ENCODE data around the gene FARSA.
"Not testable (repeated sequence)": the region's sequence is repeated elsewhere in the genome, so short reads cannot be mapped to it uniquely, and the experiment has no call there.

The FARSA gene

DNA sequence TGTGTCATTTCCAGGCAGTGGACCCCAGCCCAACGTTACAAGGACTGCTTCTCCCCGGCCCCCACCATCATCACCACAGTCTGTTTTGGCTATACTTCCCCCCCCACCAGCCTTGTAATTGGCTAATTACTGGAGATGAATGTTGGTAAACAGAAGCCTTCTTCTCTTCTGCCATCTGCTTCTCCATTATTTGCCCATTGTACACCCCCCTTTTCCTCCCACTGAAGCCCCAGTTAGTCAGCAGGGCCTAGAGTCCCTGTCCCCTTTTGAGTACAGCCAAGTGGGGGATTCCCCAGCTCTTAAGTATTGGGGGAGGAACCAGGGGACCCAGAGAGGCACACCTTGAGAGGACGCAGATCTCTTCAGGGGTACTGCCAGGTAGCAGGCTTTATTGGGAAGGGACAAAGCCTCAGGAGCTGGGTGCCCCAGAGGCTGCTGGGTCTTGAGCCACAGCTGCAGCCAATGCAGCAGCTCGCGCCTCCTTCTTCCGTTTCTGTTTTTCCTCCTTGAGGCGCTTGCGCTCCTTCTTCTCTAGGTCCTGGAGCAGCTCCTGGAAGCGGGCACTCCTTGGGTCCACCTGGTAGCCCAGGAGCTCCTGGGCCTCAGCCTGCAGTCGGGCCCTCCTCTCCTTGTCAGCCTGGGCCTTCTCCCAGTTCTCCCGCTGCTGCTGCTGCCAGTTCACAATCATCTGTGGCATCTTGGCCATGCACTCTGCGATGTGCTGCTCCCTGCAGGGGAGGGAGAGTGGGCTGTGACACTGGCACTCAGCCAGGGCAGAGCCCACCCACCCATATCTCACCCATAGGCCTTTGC, 20.5 kb upstream of the FARSA start:
- no peak for DNase-seq (ENCODE audit: low read depth in 2 of 2)

DNA sequence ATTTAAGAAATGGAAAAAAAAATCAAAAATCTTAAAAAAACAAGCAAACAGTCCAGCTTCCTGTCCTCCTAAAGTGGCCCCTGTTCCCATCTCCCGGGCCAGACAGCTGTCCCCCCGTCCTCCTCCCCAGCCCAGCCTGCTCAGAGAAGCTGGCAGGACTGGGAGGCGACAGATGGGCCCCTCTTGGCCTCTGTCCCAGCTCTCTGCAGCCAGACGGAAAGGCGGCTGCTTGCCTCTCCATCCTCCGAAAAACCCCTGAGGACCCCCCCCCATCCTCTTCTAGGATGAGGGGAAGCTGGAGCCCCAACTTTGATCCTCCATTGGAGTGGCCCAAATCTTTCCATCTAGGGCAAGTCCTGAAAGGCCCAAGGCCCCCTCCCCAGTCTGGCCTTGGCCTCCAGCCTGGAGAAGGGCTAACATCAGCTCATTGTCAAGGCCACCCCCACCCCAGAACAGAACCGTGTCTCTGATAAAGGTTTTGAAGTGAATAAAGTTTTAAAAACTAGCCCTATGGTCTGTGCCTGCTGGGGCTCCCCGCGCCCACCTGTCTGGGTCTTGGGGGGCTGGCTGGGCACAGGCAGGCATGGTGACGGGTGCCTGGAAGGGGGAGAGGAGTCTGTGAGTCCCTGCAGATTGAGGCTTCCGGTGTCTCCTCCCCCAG, 19.8 kb upstream of the FARSA start:
- DNase-seq (ENCODE audit: low read depth in 2 of 2) = no peak

DNA sequence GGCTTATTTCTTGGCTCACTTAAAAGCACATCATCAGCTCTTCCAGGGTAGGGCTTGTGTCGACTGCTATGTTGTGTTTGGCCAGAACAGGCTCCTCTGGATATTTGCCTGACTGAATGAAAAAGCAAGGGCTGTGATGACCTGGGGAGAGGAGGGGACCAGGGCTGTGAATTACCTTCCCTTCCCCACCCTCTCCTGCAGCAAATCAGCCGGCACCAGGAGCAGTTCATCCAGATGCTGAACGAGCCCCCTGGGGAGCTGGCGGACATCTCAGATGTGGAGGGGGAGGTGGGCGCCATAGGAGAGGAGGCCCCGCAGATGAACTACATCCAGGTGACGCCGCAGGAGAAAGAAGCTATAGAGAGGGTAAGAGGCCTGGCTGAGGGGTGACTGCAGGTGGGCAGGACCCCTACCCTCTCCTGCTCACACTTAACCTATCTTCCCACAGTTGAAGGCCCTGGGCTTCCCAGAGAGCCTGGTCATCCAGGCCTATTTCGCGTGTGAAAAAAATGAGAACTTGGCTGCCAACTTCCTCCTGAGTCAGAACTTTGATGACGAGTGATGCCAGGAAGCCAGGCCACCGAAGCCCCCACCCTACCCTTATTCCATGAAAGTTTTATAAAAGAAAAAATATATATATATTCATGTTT, 19.1 kb upstream of the FARSA start:
- no peak for DNase-seq (ENCODE audit: low read depth in 2 of 2)

DNA sequence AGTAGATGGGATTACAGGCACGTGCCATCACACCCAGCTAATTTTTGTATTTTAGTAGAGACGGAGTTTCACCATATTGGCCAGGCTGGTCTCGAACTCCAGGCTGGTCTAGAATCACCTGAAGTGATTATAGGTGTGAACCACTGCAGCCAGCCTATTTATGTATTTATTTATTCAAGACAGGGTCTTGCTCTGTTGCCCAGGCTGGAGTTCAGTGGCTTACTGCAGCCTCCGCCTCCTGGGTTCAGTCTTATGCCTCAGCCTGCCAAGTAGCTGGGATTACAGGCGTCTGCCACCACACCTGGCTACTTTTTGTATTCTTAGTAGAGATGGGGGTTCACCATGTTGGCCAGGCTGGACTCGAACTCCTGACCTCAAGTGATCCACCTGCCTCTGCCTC, 18.5 kb upstream of the FARSA start:
- not testable (repeated sequence) for DNase-seq (ENCODE audit: low read depth in 2 of 2)

DNA sequence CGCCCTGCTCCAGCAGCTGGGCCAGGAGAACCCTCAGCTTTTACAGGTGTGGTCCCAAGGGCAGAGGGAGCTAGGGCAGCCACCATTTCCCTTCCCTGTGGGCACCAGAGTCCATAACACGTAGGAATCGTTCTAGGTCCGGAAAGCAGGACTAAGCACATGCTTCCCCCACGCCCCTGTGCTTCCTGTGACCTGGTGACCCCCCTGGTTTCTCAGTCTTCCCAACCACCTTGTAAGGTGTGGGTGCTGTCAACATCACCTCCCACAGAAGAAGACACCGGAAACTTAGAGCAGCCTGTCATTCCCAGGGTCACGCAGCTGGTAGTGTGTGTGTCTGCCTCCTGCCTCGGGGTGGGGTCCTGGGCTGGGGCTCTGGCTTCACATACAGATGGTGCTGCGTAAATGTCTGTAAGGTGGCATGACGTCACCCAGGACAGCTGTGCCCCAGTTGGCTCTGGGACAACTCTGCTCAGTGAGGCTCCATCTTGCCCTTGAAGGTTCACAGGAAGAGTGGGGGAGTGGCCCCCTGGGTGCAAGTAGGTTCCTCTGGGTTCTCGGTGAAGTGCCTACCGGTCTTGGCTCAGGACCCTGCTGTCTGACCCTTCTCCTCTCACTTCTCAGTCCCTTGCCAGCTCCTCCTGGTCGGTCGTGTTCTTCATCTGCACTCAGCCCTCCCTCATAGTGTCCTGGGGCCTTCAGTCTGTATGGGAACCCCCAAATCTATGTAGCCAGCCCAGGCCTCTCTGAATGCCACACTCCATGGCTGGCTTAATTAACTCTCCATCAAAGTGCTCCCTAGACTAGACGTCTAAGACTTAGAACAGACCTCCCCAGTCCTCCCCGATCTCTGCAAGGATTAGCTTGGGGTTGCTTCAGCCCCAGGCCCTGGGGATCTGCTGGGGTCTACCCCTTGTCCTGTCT, 16.1 kb upstream of the FARSA start:
- DNase-seq (ENCODE audit: low read depth in 2 of 2) = no peak

DNA sequence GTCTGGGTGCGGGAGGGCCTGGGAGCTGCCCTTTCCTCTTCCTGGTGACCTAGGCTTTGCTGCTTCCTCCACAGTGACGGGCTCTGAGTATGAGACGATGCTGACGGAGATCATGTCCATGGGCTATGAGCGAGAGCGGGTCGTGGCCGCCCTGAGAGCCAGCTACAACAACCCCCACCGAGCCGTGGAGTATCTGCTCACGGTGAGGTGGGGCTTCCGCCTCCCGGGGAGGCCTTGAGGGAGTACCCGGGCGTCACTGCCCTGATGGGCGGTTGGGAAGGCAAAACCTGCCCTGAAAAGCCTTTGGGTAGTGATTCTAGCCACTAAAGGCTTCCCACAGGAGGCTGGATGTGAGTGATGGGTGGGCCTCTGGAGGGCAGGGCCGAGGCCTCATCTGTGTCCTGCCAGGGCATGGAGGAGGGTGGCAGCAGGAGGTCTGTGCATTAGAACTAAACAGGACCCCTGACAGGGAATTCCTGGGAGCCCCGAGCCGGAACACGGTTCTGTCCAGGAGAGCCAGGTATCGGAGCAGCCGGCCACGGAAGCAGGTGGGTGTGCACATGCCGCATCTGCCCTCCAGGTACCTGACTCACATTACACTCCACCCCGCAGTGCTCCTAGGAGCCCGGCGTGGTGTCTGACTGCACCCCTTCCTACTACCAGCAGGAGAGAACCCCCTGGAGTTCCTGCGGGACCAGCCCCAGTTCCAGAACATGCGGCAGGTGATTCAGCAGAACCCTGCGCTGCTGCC, 15.3 kb upstream of the FARSA start:
- DNase-seq (ENCODE audit: low read depth in 2 of 2) = no peak

DNA sequence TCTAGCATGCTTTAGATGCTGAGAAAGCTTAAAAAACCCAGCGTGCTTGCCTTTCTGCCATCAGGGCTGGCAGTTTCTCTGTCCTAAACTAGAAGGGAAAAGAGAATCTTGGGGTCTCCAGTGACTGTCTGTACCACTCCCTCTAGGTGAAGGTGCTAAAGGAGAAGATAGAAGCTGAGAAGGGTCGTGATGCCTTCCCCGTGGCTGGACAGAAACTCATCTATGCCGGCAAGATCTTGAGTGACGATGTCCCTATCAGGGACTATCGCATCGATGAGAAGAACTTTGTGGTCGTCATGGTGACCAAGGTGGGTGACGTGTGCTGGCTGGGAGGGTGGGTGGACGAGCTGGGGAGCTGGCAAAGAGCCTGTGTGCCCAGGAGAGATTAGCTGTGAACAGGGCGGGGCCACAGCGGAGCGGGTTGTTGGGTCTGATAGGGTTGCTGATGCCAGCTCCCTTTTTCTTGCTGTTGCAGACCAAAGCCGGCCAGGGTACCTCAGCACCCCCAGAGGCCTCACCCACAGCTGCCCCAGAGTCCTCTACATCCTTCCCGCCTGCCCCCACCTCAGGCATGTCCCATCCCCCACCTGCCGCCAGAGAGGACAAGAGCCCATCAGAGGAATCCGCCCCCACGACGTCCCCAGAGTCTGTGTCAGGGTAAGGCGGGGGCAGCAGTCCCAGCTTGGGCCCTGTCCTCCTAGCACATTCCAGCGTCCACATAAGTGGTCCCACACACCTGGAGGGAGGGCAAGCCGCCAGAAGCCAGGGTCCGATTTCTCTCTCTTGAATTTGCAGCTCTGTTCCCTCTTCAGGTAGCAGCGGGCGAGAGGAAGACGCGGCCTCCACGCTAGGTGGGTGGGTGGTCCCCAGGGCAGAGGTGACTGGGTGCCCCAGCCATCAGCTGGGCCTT, 14.4 kb upstream of the FARSA start:
- no peak for DNase-seq (ENCODE audit: low read depth in 2 of 2)

DNA sequence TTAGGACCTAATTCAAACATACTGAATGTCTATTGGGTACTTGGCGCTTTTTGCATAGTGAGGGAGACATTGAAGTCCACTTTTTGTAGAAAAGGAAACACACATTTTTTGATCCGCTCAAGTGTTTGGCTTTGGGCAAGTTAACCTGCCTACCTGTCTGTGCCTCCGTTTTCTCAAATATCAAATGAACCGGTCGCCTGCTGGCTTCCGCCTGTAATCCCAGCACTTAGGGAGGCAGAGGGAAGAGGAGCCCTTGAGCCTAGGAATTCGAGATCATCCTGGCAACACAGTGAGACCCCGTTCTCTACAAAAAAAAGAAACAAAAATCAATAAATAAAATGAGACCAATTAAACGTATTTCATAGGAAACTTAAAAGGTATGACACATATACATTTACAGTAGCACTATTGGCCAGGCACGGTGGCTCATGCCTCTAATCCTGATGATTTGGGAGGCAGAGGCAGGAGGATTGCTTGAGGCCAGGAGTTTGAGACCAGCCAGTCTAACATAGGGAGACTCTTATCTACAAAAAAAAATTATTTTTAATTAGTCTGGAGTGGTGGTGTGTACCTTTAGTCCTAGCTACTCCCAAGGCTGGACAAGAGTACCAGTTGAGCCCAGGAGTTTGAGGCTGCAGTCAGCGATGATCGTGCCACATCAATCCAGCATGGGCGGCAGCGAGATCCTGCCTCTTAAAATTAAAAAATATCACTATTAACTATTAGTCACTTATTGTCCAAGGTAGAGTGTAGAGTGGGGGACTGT, 13.4 kb upstream of the FARSA start:
- no peak for DNase-seq (ENCODE audit: low read depth in 2 of 2)

DNA sequence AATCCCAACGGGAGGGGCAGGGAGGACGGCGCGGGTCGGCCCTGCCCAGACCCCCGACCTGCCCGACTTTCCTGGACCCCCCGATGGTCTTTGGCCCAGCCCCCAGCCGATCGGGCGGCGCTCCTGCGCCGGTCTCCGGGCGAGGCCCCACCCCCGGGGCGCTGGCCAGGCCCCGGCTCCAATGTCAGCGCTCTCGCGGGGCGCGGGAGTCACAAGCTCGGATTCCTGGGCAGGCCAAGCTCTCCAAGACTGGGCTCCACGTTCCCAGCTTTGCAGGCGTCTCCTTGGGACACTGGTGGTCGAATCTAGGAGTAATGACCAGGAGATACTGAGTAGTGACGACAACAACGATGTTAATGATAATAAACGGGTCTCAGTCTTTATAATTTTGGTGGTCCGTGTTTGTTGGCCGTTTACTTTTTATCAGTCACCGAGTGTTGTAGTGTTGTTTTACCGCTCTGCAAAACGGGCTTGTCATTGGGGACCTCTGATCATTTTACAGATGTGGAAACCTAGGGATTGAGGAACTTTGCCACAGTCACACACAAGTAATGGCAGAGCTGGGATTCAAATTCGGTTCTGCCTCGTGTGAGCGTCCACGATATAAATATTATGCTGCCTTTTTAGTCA, 12.7 kb upstream of the FARSA start:
- peak; percentile 31 to 36 for DNase-seq (ENCODE audit: low read depth in 2 of 2)

DNA sequence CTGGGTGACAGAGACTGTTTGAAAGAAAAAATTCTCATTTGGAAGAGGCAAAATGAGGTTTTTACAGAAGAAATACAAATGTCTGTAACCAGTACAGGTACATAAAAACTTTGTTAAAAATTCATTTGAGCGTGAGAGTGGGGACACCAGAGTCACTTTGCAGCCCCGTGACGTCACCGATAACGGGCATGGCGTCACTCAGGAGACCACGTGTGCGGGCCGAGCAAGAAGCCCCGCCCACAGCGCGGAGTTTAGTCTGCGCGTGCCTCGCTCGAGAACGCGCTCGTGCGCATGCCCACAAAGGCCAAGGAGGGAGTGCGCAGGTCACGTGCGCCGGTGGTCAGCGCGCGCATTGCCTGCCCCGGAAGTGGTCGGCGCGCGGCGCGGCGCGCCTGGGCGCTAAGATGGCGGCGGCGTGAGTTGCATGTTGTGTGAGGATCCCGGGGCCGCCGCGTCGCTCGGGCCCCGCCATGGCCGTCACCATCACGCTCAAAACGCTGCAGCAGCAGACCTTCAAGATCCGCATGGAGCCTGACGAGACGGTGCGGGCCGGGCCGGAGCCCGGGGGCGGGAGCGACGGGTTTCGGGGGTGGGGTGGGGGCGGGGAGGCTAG, 12.1 kb upstream of the FARSA start, which contains the start of gene RAD23A:
TSS of gene RAD23A (plus strand) at position 384 of the 613 bp plus-strand sequence. CDS start at position 471, 87 bp downstream.
- peak; percentile 97 to 98 for DNase-seq (ENCODE audit: low read depth in 2 of 2)

DNA sequence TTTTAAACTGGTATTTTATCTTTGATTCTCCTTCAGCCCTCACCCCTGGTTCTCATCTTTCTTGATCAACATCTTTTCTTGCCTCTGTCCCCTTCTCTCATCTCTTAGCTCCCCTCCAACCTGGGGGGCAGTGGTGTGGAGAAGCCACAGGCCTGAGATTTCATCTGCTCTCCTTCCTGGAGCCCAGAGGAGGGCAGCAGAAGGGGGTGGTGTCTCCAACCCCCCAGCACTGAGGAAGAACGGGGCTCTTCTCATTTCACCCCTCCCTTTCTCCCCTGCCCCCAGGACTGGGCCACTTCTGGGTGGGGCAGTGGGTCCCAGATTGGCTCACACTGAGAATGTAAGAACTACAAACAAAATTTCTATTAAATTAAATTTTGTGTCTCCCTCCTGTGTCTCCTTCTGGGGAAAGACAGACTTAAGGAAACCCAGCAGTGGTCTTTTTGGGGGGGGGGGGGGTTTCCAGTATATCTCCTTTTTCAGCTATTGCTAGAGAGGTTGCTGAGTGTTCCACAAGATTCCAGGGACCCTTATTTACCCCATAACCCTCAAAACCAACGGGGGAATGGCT, 10.7 kb upstream of the FARSA start:
- DNase-seq (ENCODE audit: low read depth in 2 of 2) = no peak

DNA sequence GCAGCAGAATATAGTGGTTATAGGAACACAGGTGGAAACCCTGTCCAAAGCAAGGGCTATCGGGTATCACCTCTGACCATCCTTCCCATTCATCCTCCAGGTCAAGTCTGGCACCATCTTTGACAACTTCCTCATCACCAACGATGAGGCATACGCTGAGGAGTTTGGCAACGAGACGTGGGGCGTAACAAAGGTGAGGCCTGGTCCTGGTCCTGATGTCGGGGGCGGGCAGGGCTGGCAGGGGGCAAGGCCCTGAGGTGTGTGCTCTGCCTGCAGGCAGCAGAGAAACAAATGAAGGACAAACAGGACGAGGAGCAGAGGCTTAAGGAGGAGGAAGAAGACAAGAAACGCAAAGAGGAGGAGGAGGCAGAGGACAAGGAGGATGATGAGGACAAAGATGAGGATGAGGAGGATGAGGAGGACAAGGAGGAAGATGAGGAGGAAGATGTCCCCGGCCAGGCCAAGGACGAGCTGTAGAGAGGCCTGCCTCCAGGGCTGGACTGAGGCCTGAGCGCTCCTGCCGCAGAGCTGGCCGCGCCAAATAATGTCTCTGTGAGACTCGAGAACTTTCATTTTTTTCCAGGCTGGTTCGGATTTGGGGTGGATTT, 10.0 kb upstream of the FARSA start:
- DNase-seq (ENCODE audit: low read depth in 2 of 2) = no peak

DNA sequence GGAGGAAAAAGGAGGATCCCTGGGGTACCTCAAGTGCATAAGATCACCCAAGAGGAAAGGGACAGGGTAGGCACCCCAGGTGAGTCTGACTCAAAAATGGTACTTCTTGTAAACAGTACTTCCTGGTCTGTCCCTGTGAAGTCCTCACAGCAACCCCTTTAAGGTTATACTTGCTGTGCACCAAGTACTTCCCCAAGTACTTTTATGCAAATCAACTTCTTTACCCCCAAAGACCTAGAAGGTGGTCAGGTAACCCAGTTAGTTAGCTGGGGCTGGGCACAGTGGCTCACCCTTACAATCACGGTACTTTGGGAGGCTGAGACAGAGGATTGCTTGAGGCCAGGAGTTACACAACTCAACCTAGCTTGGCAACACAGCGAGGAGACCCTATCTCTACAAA, 7.4 kb upstream of the FARSA start:
- no peak for DNase-seq (ENCODE audit: low read depth in 2 of 2)

DNA sequence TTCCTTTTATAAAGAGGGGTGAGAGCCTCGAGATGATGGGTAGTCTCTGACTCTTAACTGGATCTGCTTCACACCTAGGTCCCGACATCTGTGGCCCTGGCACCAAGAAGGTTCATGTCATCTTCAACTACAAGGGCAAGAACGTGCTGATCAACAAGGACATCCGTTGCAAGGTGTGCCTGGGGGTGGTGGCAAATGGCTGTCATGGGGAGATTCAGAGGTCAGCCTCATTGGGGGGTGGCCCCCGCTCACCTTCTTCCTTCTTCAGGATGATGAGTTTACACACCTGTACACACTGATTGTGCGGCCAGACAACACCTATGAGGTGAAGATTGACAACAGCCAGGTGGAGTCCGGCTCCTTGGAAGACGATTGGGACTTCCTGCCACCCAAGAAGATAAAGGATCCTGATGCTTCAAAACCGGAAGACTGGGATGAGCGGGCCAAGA, 6.5 kb upstream of the FARSA start:
- DNase-seq (ENCODE audit: low read depth in 2 of 2) = no peak

DNA sequence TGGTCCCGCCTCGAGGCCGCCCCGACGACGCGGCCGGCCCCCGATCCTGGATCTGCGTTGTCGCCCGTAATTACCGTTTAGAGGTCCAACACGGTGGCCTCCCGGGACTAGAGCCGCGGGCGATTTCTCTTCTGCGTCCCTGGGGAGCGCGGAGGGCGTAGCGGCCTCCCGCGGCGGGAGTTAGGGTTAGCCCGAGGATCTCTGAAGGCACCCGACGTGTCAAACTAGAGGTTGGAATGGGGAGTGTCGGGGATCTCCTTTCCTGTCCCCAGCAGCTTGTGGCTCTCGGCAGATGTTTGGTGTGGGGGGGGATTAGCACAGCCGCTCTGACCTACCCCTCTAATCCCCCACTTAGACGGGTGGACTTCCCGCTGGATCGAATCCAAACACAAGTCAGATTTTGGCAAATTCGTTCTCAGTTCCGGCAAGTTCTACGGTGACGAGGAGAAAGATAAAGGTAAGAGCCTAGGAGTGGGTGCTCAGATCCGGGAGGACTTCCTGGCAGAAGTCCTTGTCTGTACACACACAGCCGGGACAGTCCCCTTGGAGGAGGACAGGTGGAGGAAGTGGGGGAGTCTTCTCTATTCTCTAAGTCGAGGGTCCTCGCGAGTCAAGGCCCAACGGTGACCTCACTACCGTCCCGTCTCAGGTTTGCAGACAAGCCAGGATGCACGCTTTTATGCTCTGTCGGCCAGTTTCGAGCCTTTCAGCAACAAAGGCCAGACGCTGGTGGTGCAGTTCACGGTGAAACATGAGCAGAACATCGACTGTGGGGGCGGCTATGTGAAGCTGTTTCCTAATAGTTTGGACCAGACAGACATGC, 5.5 kb upstream of the FARSA start:
- no peak for DNase-seq (ENCODE audit: low read depth in 2 of 2)
